GM18498 (cell line): Measurements from ENCODE around the gene DGKE.

Experiments
- ATAC-seq: cut with Tn5 transposase; IDR thresholded peaks from one replicate; pipeline ENCODE4 v1.9.1; 2021; ENCODE audit warnings: mild to moderate bottlenecking, moderate library complexity; ENCODE audit not compliant: unreplicated experiment

DGKE gene

GRCh38 chr17:56845934-56846333, 12.0 kb downstream of the DGKE start:
- ATAC-seq: no peak

- ATAC-seq: no peak
Measured at GRCh38 chr17:56847106-56847505, 13.2 kb downstream of the DGKE start.

DNA sequence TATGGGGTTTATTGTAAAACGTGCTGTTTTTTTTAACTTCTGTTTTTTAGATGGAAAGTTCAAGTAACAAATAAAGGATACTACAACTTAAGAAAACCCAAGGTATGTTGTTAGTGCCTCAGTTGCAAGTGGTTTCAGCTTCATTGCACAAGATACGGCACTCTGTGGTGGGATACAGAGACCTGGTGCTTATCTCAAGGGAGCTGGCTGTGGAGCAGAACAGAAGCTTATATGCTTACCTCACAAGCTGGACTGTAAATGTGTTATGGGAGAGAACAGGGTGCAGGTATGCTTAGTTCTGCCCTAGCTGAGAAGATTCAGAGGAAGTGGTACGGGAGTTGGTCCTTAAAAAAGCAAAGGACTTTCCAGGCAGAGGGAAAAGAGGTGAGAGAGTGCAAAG, 15.2 kb downstream of the DGKE start:
- ATAC-seq: no peak

GRCh38 chr17:56850591-56850990, 16.6 kb downstream of the DGKE start:
- no peak for ATAC-seq

- no peak for ATAC-seq
Measured at GRCh38 chr17:56851008-56851407, 17.1 kb downstream of the DGKE start.

- no peak for ATAC-seq
Measured at GRCh38 chr17:56861899-56862298, 27.9 kb downstream of the DGKE start.

- no peak for ATAC-seq
Measured at GRCh38 chr17:56863974-56864373, 30.0 kb downstream of the DGKE start.

DNA sequence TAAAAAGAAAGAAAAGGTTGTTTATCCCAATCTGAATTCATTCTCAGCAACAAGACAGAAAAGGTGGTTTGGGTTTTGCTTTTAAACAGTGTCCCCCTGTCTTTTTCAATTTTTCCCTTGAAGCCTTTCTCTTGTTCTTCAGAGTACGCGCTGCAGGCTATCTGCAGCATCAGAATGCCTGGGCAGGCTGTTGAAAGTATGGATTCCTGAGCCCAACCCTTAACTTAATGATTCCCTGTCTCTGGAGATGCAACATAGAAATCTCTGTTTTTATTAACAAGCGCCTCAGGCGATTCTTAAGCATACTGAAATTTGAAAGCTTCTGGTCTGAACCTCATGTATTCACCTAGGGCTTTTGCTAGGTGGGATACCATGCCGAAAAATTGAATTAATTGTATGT, 32.1 kb downstream of the DGKE start:
- no peak for ATAC-seq

GRCh38 chr17:56866496-56866895, 32.5 kb downstream of the DGKE start:
- ATAC-seq: no peak

- no peak for ATAC-seq
Measured at GRCh38 chr17:56867948-56868376, 34.0 kb downstream of the DGKE start.

DNA sequence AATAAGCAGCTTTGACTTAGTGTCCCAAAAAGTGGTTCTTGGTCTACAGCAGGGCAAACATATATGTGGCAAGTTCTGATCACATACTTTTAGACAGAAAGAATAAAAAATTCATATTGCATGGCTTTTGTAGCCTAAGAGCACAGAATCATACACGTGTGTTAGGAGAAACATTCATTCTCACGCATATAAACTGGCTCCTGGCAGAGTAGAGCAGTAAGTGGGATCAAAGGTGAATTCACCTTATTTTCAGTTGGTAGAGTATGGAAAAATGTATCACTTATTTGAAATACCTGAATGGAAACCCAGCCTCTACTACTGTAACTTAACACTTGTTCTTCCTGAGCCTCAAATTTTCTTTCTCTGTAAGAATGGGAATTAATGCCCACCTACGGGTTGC, 34.8 kb downstream of the DGKE start:
- no peak for ATAC-seq

DNA sequence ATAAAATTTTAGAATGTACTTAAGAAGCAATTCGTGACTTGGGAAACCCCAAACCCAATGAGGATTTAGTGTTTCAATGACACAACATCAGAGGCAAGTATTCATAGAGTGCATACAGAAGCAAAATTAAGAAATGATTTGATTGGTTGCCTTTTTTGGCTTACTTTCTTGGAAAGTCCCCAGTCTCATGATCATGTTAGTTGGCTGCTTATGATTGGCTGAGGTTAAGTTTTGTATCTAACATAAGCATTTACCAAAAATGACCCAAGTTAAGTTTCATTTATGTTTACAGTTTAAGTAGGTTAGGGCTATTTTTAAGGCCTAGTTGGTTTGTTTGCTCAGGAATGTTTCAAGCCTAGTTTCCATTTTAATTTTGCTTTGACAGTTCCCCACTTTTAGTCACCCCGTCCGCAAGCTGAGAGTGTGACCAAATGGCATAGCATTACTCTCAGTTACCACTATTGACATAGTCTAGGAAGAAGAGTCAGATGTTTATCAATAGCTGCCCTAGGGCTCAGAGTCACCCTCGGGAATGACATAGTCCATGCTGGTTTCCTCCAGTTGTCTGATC, 36.2 kb downstream of the DGKE start:
- ATAC-seq: peak; percentile 67

- no peak for ATAC-seq
Measured at GRCh38 chr17:56876766-56877179, 42.8 kb downstream of the DGKE start.

GRCh38 chr17:56879280-56879679, 45.3 kb downstream of the DGKE start:
- no peak for ATAC-seq

GRCh38 chr17:56880133-56880532, 46.2 kb downstream of the DGKE start:
- no peak for ATAC-seq

- ATAC-seq: no peak
Measured at GRCh38 chr17:56880571-56880970, 46.6 kb downstream of the DGKE start.

- ATAC-seq: no peak
Measured at GRCh38 chr17:56881685-56882295, 47.8 kb downstream of the DGKE start.

GRCh38 chr17:56883616-56884015, 49.7 kb downstream of the DGKE start:
- ATAC-seq: no peak

DNA sequence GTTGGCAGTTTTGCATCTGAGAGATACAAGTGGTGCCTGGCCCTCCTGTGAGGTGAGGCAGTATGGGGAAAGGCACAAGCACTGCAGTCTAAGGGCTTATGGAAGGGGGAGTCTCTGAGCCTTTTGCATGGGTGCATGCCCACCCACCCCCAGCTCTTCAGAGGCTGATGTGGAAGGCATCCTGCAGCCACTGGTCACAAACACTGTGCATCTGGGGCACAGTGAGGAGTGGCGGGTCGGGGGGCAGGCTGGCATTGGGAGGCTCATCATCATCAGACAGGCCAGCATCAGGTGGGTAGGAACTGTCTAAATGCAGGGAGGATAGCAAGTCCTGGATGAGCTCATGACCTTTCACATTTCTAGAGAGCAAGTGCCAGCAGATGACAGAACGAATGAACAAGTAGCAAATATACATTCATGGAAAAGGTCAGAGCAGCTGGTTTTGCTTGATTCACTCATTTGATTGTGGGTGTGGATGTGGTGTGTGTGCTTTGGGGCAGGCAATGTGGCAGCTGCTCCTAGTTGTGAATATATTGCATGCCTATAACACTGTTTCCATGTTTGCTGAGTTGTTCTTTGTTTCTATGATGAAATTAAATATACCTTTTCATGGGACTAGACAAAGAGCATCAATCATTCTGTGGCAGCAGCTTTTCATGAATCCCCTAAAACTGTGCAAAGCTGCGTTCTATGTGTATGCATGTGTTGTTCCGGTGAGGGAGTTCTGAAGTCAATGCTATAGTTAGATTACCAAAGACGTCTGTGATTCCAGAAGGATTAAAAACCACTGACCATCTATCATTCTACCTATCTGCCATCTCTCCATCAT, 50.7 kb downstream of the DGKE start:
- no peak for ATAC-seq

DNA sequence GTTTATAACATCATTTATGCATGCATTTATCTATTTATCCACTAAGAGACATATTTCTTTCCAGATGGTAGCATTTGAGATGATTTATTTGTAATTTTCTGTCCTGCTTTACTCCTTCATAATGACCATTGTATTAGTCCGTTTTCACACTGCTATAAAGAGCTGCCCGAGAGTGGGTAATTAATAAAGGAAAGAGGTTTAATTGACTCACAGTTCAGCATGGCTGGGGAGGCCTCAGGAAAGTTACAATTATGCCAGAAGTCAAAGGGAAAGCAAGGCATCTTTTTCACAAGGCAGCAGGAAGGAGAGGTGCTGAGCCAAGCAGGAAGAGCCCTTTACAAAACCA, 51.3 kb downstream of the DGKE start:
- no peak for ATAC-seq

DNA sequence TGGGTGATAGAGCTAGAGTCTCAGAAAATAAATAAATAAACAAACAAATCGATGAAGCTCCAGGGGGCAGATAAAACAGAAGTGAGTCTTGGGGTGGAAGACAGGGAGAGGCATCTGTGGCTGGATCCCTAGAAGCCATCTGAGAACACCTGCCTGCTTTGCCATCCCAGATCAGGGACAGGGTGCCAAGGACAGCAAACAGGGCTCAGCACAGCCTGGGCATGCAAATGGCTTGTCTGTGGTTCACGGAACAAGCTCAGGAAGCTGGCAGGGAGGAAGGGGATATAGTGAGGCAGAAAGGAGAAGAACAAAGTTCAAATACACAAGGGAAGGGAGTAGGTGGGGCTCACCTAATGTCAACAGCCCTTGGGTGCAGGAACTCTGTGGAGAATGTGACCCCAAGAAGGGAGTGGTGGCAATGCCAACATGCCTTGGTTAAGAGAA, 52.4 kb downstream of the DGKE start:
- no peak for ATAC-seq

GRCh38 chr17:56887105-56887504, 53.2 kb downstream of the DGKE start:
- no peak for ATAC-seq
